Right renal cortex interstitium (tissue), 3 donors: ENCODE results near the gene UBE2D2. TPM values are rescaled to one million over a fixed set of nuclear protein-coding genes. Genes with fewer than 3 reads are reported as not detected.
"Not testable (repeated sequence)": the region's sequence is repeated elsewhere in the genome, so short reads cannot be mapped to it uniquely, and the experiment has no call there.

Experiments used
- DNase-seq, 3 donors: peaks; one replicate each; pipeline ENCODE4 v3.0.0-alpha.2; 2013; ENCODE audit warnings: low read depth in 3 of 3, low spot score in 2 of 3
- polyA plus RNA-seq, 3 donors: library from polyadenylated mRNA; unstranded; fragments of 120-200 nt; gene quantifications; one replicate each; pipeline ENCODE4 v1.2.1, GENCODE V29; 2013; ENCODE audit not compliant: insufficient read length in 3 of 3

UBE2D2 gene
- 100 to 1,000 TPM; 175 to 188 (median 176) TPM for polyA plus RNA-seq

DNA sequence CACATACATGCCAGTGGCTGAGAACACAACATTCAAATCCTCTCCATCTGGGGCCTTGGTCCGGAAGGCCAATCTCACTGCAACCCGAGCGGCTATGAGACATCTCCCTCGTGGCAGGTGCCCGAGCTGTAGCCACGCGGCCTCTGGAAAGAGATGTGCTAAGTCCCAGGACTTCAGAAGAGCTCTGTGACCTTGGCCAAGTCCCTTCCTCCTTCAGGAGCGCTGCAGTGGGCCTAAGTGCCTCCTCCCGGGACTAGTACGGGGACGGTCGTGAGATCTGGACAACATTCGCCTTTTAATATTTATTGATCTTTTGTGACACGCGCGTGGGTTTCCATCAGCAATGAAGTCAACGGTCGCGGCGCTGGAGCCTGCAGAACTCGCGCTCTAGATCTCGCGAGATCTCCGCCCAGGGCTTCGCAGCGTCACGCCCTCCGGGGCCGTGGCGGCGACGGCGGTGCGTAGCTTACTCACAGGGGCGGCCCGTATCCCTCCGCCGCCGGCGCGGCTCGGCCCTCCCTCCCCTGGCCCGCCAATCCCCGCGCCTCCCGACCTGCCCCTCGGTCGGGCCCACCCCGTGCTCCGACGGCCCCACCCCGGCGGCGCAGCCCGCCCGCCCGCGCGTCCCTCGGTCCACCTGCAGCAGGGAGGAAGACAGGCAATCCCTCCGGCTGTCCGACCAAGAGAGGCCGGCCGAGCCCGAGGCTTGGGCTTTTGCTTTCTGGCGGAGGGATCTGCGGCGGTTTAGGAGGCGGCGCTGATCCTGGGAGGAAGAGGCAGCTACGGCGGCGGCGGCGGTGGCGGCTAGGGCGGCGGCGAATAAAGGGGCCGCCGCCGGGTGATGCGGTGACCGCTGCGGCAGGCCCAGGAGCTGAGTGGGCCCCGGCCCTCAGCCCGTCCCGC, at the start of gene UBE2D2:
TSS of gene UBE2D2 (plus strand) at position 588 of the 903 bp plus-strand sequence. CDS start 453 bp downstream, outside the sequence.
- DNase-seq = peak; percentile 90 to 97 (median 96)

- DNase-seq = no peak
These were observed 48.3 kb upstream of the UBE2D2 start for GRCh38 chr5:139512786-139513390.

DNA sequence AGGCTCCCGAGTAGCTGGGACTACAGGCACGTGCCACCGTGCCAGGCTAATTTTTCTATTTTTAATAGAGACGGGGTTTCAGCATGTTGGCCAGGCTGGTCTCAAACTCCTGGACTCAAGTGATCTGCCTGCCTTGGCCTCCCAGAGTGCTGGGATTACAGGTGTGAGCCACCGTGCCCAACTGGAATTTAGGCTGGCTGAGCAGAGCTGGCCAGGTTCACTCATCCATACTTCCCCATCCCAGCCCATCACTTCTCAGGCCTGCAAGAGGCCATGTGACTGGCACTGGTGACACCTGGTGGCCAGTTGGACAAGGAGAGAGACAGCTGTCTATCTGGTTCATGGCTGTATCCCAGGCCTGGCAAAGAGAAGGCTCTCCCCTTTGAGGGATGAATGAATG, 47.7 kb upstream of the UBE2D2 start:
- peak in 2 of 3 donors; percentile 51 to 59 for DNase-seq

DNA sequence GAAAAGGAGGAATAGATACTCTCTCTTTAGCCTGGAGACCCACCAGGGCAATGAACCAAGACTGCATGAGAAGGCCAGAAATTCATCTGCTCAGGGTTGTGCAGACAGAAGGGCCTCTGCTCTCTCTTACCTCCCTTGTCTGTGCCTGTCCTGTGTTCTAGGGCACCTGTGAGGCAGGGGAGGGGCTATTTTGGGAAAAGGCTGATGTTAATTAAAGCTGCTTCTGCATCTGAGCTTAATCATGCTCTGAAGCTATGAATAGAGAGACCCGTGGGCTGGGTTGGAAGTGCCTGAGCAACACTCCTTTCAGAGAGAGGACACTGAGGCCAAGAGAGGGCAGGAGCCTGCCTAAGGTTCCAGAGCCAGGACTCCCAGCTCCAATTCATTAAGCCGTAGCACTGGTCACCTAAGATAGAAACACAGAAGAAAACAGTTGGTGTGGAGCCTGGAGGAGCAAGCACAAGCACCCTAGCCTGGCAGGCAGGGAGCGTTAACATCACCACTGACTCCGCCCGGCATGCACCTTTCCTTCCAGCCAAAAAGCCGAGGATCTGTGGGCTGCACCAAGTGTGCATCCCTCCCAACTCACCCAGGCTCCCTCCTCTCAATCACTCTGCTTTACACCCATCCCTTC, 47.2 kb upstream of the UBE2D2 start:
- DNase-seq = no peak

DNA sequence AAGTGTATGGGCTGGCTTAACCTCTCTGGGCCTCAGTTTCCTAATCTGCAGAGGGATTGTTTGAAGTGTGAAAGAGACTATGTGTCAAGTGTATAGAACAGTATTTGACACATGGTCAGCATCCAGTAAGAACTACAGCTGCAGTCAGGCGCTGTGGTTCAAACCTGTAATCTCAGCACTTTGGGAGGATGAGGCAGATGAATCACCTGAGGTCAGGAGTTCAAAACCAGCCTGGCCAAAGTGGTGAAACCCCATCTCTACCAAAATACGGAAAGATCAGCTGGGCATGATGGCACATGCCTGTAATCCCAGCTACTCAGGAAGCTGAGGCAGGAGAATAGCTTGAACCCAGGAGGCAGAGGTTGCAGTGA, 46.7 kb upstream of the UBE2D2 start:
- DNase-seq = no peak

- peak; percentile 81 to 92 (median 84) for DNase-seq
These were observed 43.2 kb upstream of the UBE2D2 start for GRCh38 chr5:139517683-139518564.

- no peak for DNase-seq
These were observed 37.3 kb upstream of the UBE2D2 start for GRCh38 chr5:139523635-139524445.

DNA sequence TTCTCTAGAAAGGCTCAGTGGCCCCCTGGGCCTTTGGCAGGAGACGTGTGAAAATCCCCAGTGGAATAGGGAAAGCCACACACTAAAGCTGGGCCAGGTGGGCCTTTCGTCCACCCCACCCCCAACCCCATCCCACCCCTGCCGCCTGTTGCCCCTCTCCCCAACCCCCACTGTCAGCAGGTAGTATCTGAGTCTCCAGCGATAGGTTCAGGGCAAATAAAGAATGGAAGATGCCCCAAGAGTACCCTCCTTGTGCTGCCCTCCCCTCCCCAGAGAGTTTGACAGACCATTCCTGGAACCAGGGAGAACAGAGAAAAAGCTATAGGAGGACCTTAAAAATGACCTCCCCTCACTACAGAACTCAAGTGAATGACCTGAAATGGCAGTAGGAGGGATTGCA, 36.7 kb upstream of the UBE2D2 start:
- DNase-seq = no peak

DNA sequence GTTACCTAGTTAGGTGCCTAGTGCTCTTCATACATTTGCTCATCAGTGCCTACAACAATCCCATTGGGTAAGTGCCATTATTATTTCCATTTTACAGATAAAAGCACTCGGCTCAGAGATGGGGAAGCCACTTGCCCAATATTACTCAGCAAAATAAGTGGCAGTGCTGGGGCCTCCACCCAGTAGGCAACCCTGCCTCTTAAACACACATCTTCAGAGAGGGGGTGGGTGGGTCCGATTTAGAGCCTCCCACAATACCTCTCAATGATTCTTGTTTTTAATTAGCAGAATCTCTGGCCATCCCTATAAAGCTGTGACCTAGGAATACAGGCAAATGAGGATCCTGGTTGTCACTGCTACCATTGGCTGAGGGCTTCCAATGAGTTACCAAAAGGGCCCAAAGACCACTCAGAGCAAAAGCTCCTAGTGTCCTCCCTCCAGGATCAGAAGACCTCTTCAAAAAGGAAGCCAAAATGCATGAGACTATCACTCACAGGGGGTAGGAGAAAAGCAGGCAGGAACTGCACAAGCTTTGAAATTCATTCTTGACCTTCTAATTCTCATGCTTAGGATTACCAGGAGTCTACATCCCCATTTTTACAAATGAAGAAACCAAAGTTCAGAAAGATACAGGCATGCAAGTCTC, 36.1 kb upstream of the UBE2D2 start:
- no peak for DNase-seq

- DNase-seq = not testable (repeated sequence)
These were observed 35.4 kb upstream of the UBE2D2 start for GRCh38 chr5:139525586-139526308.

DNA sequence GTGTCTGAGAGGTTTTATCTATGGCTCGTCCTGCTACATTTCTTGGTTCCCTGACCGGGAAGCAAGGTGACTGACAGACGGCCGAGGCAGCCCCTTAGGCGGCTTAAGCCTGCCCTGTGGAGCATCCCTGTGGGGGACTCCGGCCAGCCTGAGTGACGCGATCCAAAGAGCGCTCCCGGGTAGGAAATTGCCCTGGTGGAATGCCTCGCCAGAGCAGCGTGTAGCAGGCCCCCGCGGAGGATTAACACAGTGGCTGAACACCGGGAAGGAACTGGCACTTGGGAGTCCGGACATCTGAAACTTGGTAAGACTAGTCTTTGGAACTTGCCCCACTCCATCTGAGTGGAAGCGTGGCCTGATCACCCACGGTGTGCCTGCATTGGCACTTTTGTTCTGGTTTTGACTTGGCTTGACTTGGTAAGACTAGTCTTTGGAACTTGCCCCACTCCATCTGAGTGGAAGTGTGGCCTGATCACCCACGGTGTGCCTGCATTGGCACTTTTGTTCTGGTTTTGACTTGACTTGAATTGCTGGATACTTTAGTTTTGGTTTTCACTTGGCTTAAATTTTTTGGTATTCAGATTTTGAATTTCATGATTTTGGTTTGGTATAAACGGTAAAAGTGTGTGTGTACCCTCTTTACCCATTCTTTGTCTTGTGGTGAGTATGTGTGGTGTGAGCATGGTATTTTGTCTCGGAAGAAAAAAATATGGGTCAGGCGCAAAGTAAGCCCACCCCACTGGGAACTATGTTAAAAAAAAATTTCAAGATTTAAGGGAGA, 34.6 kb upstream of the UBE2D2 start:
- DNase-seq = not testable (repeated sequence)

DNA sequence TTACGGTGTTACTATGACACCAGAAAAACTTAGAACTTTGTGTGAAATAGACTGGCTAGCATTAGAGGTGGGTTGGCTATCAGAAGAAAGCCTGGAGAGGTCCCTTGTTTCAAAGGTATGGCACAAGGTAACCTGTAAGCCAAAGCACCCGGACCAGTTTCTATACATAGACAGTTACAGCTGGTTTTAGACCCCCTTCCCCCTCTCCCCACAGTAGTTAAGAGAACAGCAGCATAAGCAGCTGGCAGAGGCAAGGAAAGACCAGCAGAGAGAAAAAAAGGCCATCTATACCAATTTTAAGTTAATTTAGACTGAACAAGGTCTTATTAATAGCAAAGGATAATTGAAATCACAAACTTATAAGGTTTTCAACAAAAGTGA, 34.1 kb upstream of the UBE2D2 start:
- DNase-seq = not testable (repeated sequence)

- DNase-seq = not testable (repeated sequence)
These were observed 33.2 kb upstream of the UBE2D2 start for GRCh38 chr5:139527896-139528467.

- not testable (repeated sequence) for DNase-seq
These were observed 32.4 kb upstream of the UBE2D2 start for GRCh38 chr5:139528695-139529094.

GRCh38 chr5:139530079-139530478, 31.1 kb upstream of the UBE2D2 start:
- DNase-seq = not testable (repeated sequence)

DNA sequence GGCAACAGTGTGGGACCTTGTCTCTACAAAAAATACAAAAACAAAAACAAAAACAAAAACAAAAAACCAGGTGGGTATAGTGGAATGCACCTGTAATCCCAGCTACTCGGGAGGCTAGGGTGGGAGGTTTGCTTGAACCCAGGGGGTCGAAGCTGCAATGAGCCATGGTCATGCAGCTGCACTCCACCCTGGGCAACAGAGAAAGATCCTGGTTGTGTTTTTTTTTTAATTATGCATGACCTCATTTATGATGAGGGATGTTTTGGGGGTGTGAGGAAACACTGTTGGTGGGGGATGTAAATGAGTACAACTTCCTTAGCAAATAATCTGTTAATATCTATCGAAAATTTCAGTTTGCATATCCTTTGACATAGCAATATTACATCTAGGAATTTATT, 29.4 kb upstream of the UBE2D2 start:
- DNase-seq = no peak

- DNase-seq = no peak
These were observed 17.6 kb upstream of the UBE2D2 start for GRCh38 chr5:139543423-139543991.
